Mesenteric fat pad (tissue), 1 donor: ENCODE data around the gene NDUFS4. TPM values are rescaled to one million over a fixed set of nuclear protein-coding genes. Genes with fewer than 3 reads are reported as not detected.
"Not testable (repeated sequence)": the region's sequence is repeated elsewhere in the genome, so short reads cannot be mapped to it uniquely, and the experiment has no call there.

ENCODE experiments used
- DNase-seq: peaks from one replicate; pipeline ENCODE4 v3.0.0-alpha.2; 2020; ENCODE audit warnings: low spot score
- total RNA-seq: library from RNA; stranded (reverse); fragmentation: NEBNext Ultra II Directional; extraction: Animal tissue kit (Norgen Biotek cat#: 25700); gene quantifications from one replicate; pipeline ENCODE4 v1.2.1, GENCODE V29; 2021
- donor health status: DM: yes; HTN: yes; CAD: no.

Gene NDUFS4
- total RNA-seq, 1 donor from 2014 or later = 63.6 TPM

DNA sequence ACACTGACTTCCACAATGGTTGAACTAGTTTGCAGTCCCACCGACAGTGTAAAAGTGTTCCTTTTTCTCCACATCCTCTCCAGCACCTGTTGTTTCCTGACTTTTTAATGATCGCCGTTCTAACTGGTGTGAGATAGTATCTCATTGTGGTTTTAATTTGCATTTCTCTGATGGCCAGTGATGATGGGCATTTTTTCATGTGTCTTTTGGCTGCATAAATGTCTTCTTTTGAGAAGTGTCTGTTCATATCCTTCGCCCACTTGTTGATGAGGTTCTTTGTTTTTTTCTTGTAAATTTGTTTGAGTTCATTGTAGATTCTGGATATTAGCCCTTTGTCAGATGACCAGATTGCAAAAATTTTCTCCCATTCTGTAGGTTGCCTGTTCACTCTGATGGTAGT, 100.1 kb downstream of the NDUFS4 start:
- DNase-seq = not testable (repeated sequence)

DNA sequence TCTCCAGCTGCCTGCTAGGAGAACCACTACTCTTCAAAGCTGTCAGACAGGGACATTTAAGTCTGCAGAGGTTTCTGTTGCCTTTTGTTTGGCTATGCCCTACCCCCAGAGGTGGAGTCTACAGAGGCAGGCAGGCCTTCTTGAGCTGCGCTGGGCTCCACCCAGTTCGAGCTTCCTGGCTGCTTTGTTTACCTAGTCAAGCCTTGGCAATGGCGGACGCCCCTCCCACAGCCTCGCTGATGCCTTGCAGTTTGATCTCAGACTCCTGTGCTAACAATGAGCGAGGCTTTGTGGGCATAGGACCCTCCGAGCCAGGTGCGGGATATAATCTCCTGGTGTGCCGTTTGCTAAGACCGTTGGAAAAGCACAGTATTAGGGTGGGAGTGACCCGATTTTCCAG, 104.9 kb downstream of the NDUFS4 start:
- not testable (repeated sequence) for DNase-seq

DNA sequence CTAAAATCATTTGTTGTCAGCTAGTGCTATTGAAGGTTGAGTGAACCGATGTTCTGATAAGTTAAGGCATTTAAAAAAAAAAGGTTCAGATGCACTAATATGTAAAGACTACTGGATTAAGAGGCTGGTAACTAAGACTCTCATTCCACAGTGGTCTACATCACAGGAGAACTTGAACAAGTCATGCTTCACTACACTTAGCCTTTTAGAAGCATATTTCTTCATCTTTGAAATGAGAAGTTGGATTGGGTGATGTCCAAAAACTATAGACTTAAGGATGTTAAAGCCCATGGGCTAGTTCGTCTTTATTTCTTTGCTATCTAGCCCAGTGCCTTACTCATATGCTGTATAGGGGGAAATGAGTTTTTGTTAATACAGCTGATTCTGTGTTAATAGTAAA, 107.2 kb downstream of the NDUFS4 start:
- DNase-seq = no peak

DNA sequence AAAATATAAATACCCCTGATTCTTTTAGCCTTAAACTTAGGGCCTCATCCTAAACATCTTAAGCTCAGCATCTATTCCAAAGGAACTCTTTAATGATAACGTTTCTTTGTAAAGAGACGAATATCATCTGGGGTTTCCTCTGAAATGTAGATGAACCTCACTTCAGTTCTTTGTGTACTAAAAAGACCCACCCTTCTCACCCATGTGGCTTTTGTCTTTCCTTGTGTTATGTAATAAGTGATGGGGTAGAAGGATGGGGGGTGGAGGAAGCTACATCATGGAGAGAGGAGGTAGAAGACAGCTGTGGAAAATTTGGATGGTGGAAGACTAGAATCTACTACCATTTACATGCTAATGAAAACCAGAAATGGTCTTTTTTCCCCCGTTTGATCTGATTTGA, 111.0 kb downstream of the NDUFS4 start:
- no peak for DNase-seq

DNA sequence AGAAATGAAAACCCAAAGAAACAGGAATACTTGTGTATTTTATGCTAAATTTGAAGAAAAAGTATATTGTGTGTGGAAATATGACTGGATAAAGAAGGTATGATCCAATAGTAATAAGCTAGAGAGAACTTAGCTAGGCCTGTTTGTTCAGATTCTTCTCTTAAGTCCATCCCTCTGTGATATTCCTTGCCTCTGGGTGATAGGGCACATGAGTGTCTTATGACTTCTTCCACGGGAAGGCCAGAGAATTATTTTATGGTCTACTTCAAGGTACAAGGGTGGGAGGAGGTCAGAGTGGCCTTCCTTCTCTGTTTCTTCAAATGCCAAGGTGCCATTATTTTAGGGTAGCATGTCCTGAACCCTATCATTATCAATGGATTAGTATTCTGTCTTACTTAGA, 113.7 kb downstream of the NDUFS4 start:
- DNase-seq = no peak

DNA sequence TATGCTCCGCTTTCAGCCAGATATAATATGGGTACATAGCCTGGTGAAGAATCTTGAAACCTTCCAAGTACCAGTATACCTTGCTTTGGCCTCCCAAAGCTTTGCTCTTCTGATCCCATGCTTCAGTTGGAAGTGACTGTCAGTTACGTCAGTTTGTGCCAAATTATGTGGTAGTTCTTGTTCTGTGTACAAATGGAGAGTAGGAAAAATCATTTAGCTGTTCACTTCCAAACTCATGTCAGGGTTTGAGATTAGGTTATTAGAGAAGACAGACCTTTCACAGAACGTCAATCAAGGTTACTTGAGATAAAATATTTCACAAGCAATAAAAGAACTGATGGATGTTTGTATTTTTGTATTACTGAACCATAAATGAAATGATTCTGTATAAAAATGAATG, 117.2 kb downstream of the NDUFS4 start:
- no peak for DNase-seq

DNA sequence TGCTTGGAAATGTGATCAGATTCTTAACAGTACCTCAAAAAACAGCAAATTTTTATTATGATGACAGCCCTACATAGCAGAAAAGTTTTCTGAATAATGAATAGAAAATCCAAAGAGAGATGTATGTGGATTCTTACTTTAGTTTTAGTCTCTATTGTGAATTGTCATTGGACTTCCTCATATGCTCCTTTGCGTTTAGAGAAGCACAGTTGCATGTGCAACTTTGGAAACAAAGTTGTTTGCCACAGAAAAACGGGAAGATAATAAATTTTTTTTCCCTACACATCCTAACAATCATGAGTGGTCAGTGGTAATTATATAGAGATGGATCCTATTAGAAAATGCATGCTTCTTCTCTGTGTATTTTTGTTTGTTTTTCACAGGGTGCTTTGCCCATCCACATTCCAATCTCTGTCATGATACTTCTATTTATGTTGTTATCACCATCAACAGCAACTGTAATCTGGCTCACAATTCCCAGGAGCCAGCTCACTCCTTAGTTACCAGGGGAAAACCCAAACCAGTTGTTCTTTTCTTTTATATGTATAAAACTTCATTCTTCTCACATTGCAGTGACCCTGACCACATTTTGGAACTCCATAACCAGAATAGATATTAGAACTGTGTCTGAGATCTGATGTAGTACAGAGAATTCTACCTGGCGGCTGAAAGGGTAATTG, 118.7 kb downstream of the NDUFS4 start:
- no peak for DNase-seq

DNA sequence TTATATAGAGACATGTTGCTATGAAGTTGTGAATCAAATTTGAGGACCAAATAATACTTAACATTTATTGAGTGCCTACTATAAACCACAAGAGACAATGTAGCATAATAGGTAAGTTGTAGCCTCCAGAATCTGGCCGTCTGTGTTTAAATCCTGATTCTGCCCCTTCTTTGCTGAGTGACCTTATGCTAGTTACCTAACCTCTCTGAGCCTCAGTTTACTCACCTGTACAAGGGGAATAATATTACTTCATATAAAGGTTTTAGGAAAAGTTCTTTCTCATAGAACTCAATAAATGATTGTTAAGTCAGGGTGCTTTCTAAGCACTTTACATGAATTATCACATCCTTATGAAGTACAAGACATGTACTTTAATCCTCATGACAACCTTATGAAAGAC, 120.6 kb downstream of the NDUFS4 start:
- no peak for DNase-seq

DNA sequence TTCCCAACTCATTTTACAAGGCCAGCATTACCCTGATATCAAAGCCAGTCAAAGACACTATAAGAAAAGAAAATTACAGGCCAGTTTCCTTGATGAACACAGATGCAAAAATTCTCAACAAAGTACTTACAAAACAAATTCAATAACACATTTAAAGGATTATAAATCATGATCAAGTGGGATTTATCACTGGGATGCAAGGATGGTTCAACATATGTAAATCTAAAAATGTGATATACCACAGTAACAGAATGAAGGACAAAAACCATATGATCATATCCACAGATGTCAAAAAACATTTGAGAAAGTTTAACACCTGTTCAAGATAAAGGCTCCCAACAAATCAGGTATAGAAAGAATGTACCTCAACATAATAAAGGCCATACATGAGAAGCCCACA, 130.6 kb downstream of the NDUFS4 start:
- DNase-seq = no peak

DNA sequence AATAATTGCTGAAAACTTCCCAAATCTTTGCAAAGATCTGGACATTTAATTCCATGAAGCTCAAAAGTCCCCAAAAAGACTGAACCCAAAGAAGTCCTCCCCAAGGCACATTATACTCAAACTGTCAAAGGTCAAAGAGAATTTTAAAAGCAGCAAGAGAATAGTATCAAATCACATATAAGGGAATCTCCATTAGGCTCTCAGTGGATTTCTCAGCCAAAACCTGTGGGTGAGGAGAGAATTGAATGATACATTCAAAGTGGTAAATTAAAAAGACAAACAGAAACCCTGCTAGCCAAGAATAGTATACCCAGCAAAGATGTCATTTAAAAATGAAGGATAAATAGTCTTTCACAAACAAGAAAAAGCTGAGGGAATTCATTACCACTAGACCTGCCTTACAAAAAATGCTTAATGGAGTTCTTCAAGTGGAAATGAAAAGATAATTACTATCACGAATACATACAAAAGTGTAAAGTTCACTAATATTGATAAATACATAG, 134.1 kb downstream of the NDUFS4 start:
- no peak for DNase-seq

DNA sequence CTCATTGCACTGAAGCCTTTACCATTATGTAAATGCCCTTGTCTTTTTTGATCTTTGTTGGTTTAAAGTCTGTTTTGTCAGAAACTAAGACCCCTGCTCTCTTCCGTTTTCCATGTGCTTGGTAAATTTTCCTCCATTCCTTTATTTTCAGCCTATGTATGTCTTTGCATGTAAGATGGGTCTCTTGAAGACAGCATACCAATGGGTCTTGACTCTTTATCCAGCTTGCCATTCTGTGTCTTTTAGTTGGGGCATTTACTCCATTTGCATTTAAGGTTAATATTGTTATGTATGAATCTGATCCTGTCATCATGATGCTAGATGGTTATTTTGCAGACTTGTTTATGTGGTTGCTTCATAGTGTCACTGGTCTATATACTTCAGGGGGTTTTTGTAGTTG, 150.0 kb downstream of the NDUFS4 start:
- DNase-seq = not testable (repeated sequence)

DNA sequence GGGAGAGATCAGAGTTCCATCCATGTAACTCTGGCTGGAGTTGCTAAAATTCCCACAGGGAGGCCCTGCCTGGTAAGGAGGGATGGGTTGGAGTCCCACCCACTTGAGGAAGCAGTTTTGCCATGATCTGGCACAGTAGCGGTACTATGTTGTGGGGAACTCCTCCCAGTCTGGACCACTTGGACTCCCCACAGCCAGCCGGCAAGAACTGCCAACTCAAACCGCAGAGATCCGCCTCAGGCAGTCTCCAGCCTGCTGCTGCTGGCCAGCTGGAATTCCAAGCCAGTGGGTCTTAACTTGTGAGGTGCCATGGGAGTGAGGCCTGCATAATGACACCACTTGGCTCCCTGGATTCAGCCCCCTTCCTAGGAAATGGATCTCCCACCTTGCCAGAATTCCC, 151.9 kb downstream of the NDUFS4 start:
- DNase-seq = no peak

DNA sequence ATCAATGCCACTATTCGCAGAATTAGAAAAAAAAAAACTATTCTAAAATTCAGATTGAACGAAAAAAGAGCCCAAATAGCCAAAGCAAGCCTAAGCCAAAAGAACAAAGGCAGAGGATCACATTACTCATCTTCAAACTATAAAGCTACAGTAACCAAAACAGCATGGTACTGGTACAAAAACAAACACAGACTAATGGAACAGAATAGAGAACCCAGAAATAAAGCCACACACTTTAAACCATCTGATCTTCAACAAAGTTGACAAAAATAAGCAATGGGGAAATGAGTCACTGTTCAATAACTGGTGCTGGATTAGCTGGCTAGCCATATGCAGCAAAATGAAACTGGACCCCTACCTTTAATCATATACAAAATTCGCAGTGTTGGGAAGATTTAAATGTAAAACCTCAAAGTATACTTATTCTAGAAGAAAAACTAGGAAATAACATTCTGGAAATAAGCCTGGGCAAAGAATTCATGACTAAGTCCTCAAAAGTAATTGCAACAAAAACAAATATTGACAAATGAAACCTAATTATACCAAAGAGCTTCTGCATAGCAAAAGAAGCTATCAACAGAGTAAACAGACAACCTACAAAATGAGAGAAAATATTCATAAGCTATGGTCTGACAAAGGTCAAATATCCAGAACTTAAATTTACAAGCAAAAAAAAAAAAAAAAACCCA, 153.7 kb downstream of the NDUFS4 start:
- no peak for DNase-seq

DNA sequence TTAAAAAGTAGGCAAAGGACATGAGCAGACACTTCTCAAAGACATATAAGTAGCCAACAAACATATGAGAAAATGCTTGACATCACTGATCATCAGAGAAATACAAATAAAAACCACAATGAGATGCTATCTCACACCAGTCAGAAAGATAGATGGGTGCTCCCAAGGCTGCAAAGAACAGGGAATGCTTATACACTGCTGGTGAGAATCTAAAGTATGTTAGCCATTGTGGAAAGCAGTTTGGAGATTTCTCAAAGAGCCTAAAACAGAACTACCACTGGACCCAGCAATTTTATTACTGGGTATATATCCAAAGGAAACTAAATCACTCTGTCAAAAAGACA, 154.2 kb downstream of the NDUFS4 start:
- DNase-seq = no peak

DNA sequence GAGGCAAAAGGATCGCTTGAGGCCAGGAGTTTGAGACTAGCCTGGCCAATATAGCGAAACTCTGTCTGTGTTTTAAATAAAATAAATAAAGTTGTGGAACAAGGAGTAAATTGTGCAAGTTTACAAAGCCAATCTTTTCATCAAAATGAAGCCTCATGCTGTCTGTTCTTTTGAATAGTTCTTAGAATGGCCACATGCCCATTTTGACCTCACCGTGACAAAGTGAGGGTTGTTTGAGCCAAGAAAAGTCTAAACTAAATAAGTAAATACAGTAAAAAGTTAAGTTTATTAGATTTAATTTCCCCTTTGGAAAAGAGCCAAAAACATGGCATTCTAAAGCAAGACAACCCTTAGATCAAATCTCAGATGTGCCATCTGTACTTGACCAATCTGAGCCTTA, 165.7 kb downstream of the NDUFS4 start:
- no peak for DNase-seq

DNA sequence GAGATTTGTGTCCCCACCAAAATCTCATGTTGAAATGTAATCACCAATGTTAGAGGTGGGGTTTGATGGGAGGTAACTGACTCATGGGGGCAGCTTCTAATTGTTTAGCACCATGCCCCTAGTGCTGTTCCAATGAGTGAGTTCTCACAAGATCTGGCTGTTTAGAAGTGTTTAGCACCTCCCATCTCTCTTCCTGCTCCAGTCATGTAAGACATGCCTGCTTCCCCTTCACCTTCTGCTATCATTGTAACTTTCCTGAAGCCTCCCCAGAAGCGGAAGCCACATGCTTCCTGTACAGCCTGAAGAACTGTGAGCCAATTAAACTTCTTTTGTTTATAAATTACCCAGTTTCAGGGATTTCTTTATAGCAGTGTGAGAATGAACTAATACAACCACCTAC, 170.5 kb downstream of the NDUFS4 start:
- DNase-seq = no peak

Other genes with a start within 250 kb of the NDUFS4 start
- 2.9 TPM for gene FST, start 80.0 kb upstream of the NDUFS4 start, total RNA-seq